GM21717 (cell line): ENCODE measurements around the gene IRF2BP1.
"Not testable (repeated sequence)": the region's sequence is repeated elsewhere in the genome, so short reads cannot be mapped to it uniquely, and the experiment has no call there.

Experiments
- ATAC-seq: cut with Tn5 transposase; IDR thresholded peaks from one replicate; pipeline ENCODE4 v1.9.1; 2021; ENCODE audit warnings: mild to moderate bottlenecking, moderate library complexity; ENCODE audit not compliant: unreplicated experiment

Gene IRF2BP1

DNA sequence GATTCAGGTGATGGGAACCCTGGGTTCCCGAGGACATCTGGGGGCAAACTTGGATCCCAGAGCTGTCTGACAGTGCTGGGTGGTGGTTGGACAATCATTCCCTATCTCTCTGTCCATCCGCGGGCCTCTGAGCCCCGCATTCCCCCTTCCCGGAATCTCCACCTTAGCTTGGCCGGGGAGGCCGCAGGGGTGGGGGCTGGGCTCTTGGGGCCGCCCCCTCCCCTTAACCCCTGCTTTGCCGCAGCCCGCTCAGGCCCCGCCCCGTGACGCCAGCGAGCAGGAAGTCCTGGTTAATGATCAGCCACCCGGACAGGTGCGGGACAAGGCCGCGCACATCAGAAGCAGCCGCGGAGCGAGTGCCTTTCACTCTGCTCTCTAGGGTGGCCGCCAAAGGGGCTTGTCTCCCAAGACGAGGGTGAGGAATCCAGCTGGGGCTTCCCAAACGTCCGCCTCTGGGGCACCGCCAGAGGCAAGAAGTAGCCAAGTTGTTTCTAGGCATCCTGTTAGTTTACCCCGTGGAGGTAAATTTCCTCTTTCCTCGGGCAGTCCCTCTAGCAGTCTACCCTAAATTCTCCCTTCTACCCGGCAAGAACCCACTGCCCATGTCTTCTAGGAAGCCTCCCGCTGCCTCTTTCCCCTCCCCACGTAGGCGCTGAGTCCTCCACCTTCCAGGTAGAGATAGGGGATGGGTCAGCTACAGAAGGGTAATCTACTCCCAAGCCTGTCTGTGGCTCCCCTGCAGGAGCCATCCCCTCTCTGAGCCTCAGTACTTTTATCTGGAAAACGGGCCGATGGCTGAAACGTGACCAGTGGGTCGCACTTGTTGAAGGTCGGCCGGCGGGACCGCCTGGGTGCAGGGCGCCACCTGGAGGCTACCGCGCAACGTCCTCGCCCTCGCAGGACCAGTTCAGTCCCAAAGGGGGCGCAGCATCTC is 3.0 kb downstream of the IRF2BP1 start:
- ATAC-seq: no peak

DNA sequence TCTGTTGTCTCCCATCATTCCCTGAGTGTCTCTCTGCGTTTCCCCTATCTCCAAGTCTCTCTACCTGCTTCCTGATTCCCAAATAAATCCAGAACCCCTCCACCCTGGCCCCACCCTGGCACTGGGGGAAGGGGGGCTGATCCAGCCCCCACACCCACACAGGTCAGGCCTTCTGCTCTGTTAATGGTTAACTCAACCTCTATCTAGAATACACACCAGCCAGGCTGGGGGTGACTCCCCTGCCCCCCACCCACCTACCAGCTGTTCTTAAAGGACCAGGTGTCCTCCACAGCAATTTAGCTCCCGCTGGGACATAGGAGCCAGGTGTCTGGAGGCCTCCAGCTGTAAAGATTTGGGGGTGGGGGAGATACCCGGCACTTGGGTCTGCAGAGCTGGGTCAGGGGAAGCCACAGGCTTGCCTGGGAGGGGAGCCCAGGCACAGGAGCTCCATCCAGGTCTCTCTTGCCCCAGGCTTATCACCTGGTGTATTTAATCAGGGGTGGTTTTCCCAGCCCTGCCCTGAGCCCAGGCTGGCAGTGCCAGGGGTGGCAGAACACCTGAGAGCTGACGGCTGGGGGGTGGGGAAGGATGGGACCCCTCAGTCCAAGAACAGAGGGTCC is 3.9 kb downstream of the IRF2BP1 start:
- ATAC-seq: no peak

DNA sequence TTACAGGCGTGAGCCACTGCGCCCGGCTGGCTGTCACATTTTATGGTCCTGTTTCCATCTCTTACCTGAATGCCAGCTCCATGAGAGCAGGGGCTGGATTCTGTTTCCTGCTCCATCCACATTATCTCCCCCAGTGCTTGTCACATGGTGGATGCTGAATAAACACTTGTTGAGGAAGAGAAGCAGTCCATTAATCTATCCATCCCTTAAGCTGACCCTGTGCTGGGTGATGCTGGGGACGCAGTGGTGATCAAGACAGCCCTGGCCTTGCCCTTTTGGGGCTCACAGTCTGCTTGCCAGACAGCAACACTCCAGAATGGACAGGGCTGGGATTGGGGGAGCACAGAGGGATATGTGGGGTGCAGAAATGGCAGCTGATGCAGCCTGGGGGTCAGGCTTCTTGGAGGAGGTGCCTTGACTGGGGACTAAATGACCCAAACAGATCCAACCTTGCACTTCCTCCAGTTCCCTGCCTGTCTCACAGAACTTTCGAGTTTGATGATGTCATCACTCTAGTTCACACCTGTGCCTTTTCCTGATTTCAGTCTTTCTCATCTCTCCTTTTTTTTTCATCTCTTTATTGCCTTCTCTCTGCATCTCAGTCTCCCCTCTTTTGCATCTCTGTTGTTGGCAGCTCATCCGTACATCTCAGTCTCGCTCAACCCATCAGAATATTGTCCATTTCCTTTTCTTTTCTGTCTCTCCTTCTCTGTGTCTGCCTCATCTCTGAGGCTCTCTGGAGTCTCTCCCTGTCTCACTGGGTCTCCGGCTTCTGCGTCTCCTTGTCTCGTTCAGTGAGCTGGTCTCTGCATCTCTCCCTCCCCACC is 4.6 kb downstream of the IRF2BP1 start:
- no peak for ATAC-seq

DNA sequence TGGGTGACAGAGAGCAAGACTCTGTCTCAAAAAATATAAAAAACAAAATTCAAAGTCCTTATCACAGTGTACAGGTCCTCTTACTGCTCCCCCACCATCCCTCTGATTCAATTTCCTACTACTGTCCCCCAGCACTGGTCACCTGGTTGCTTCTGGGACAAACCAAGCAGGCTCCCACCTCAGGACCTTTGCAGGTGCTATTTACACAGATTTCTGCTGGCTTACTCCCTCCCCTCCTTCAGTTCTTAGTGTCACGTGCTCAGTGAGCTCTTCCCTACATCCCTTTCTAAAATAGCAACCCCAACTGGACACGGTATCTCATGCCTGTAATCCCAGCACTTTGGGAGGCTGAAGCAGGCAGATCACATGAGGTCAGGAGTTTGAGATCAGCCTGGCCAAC is 6.0 kb downstream of the IRF2BP1 start:
- ATAC-seq: no peak

DNA sequence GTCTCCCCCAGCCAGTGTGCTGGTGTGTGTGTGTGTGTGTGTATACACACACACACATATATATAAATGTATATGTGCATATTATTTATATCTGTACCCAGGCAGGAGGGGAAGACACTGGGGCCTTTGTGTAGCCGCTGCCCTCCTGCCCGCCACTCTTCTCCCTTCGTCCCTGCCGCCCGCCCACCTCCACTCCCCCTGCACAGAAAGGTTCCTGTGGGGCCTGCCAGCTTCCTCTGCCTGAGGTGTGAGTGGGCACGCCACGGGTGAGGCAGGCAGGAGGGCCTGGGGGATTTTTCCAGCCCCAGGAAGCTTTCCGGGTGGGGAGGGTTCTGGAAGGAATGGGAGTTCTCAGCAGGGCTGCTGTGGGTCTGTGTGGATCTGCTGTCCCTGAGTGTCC is 6.9 kb downstream of the IRF2BP1 start:
- ATAC-seq: no peak

DNA sequence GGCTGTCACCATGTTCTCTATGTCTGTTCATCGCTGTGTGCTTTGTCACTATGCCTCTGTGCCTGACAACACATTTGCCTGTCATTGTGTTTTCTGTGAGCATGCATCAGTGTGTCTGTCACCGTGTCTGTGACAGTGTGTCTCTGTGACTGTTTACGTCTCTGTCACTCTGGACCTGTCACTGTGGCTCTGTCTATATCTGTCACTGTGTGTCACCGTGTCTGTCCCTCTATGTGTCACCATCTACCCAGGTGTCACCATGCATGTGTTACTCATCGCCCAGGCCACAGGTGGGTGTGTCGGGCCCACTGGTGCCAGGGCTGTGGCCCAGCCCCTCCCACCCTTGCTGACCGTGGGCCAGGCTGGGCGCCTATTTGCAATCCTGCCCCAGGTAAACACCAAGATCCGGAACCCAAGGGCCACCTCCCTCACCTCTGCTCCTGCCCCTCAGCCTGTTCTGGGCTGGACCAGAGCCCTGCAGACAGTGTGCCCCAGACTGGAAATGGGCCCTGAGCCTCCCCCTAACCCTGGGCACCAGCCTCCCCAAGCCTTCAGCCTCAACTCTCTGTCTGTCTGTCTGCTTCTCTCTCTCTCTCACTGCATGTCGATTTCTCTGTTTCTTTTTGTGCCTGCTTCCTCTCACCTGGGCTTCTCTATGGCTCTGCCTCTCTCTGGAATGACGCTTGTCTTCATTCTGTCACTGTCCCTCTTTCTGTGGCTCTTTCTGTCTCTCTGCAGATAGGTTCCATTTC is 7.7 kb downstream of the IRF2BP1 start:
- ATAC-seq: no peak

DNA sequence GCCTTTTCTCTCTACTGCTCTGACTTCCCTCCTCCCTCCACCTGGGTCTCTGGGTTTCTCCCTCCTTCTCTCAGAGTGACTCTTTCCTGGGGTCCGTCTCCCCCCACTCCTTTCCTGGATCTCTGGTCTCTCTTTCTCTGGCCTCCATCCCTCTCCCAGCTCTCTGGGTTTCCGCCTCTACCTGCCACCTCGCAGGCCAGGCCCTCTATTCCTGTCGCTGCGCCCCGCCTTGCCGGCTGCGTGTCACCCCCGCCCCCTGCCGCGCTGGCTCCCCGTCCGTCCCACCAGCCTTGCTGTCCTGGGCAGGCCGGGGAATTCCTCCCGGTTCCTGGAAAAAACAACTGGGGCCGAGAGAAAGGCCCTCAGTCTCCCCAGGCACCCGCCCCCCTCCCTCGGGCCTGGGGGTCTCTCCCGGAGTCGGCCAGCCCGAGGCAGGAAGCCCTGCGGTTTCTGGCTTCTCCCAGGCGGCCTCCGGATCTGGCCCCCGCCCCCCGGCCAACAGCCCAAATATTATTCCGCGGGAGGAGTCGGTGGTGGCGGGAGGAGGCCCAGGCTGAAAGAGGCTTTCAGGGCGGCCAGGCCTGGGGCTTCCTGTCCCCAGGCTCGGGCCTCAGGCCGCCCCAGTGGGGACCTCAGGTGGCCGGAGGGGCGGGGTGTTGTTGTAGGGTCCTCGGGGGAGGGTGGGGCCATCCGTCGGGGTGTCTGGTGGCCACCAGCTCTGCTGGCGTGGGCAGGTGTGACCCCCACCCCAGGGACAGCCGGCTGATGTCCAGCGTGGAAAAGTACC is 9.3 kb downstream of the IRF2BP1 start:
- no peak for ATAC-seq

DNA sequence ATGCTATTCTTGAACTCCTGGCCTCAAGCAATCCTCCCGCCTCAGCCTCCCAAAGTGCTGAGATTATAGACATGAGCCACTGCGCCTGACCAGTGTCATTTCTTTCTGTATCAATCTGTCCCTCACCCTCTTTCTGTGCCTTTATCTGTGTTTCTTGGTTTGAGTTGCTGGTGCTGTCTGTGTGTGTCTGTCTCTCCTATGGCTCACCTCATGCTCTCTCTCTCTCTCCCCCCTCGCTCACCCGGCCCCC is 9.9 kb downstream of the IRF2BP1 start:
- no peak for ATAC-seq

DNA sequence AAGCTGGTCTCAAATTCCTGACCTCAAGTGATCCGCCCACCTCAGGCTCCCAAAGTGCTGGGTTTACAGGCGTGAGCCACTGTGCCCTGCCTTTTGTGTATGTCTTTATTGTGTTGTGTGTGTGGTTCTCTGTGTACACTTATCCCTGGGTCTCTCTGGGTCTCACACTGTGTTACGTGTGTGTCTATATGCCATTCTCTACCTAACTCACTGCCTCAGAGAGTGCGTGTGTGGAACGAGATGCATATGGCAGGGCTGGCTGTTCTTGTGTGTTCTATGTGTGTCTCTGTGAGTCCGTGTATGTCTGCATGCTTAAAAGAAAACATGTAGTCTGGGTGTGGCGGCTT is 11.3 kb downstream of the IRF2BP1 start:
- no peak for ATAC-seq

DNA sequence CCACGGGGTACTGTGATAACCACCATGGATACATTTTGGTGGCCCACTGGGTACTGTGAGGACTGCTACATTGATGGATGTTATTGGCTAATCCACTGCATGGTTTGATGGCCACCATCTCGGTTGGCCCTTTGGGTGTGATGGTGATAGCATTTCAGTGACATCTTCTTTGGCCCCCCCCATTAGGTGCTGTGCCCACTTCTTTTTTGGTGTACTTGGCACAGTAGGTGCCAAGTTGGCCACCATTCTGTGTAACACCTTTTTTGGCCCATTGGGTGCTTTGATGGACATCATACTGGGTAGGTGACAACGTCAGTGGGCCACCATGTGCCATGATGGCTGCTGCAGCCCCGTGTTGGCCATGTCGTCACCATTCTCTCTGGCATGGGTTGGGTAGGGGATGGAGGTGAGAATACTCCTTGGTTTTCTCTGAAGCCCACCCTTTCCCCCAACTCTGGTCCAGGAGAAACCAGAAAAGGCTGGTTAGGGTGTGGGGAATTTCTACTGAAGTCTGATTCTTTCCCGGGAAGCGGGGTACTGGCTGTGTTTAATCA is 12.6 kb downstream of the IRF2BP1 start:
- ATAC-seq: no peak

DNA sequence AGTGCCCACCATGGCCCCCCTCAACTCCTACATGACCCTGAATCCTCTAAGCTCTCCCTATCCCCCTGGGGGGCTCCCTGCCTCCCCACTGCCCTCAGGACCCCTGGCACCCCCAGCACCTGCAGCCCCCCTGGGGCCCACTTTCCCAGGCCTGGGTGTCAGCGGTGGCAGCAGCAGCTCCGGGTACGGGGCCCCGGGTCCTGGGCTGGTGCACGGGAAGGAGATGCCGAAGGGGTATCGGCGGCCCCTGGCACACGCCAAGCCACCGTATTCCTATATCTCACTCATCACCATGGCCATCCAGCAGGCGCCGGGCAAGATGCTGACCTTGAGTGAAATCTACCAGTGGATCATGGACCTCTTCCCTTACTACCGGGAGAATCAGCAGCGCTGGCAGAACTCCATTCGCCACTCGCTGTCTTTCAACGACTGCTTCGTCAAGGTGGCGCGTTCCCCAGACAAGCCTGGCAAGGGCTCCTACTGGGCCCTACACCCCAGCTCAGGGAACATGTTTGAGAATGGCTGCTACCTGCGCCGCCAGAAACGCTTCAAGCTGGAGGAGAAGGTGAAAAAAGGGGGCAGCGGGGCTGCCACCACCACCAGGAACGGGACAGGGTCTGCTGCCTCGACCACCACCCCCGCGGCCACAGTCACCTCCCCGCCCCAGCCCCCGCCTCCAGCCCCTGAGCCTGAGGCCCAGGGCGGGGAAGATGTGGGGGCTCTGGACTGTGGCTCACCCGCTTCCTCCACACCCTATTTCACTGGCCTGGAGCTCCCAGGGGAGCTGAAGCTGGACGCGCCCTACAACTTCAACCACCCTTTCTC is 13.6 kb downstream of the IRF2BP1 start:
- no peak for ATAC-seq

DNA sequence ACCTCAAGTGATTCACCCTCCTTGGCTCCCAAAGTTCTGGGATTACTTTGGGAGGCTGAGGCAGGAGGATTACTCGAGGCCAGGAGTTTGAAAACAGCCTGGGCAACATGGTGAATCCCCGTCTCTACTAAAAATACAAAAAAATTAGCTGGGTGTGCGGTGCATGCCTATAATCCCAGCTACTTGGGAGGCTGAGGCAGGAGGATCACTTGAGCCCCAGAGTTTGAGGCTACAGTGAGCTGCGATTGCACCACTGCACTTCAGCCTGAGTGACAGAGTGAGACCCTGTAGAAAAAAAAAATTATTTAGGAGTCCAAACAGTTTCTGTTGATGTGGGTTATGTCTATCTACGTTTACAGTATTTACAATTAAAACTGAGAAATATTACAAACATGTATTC is 15.1 kb downstream of the IRF2BP1 start:
- no peak for ATAC-seq

DNA sequence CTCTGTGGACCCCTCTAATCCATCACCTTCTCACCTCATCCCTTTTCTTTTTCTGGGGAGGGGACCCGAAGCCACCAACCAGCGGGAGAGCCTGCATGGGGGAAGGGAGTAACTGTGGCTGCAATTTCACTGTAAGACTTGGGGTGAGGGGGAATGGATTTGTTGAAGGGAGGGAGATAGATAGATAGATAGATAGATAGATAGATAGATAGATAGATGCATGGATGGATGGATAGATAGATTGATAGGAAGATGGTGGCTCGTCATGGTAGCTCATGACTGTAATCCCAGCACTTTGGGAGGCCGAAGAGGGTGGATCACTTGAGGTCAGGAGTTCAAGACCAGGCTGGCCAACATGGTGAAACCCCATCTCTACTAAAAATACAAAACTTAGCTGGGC is 18.7 kb downstream of the IRF2BP1 start:
- not testable (repeated sequence) for ATAC-seq

DNA sequence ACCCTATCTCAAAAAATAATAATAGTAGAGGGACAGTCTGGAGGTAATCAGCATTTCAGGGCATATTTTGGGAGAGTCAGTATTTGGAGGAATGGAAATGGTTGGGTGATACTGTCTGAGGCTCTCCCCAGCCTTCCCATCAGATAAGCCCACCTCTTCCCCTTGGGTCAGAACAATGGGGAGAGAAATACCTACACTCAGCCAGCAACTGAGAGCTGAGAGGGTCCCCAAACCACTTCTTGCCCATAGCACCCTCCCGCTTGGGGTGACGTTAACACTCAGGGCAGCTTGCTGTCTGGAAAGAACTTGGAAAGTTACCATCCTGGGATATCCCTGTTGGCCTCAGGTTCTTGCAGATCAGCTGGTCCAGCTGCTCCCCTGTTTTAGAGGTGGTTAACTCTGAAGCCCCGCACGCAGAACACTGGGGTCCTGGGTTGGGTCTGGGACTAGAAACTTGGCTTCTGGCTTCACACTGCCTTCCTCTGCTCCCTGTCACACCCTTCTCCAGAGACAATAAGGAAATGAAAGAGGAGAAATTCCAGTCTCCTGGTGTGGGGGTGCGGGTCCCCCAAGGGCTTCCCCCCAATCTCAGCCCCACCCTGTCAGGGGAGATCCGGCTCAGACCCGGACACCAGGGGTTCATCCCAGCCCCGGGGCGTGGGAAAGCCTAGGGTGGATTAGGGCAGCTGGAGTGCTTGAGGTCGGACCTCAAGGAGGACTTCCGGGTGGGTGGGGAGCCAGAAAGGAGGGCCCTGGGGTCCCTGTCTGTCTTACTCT is 19.4 kb downstream of the IRF2BP1 start:
- ATAC-seq: no peak

DNA sequence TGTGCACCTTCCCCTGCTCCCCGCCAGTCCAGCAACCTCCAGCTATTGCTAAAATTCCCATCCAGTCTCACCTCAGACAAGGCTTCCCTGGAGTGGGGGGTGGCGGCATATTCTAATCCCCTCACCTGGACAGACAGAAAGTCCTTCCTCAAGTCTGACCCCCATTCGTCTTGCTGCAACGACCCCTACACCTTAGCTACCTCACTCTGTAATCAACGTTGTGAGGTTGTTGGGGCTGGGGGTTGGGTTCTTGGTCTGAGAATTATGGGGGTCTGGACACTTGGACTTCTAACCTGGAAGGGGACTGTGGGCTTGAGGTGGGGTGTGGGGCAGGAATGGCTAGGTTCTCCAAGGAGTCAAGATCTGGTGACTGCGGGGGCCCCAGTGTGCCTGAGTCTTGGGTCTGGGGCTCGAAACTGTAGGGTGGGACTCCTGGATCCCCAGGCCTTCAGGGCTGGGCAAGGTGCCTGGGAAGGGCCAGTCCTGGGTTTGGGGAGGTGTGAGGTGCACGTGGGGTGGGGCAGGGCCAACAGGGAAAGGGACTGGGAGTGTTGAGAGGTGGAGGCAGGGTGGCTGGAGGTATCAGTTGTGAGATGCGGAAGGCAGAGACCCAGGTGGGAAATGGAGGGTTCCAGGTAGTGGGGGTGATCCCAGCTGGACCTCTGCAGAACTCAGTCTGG is 20.5 kb downstream of the IRF2BP1 start:
- ATAC-seq: no peak

DNA sequence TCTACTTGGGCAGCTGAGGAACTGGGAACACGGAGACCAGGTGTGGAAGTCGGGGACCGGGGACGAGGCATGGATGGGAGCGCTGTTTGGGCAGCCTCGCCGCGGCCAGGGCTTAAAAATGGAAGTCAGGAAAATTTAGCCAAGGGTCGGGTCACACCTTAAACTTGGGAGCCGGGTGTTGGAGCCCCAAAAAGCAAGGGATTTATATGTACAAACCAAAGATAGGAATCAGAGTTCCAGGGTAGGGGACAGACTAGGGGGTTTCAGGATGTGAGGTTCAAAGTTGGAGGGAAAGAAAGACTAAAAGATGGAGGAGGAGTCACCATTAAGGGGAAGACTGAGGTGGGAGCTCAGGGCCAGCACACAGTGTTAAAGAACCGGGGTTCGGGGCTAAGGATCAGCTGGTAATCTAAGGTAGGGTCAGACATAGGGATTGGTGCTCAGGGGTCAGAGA is 21.3 kb downstream of the IRF2BP1 start:
- no peak for ATAC-seq

DNA sequence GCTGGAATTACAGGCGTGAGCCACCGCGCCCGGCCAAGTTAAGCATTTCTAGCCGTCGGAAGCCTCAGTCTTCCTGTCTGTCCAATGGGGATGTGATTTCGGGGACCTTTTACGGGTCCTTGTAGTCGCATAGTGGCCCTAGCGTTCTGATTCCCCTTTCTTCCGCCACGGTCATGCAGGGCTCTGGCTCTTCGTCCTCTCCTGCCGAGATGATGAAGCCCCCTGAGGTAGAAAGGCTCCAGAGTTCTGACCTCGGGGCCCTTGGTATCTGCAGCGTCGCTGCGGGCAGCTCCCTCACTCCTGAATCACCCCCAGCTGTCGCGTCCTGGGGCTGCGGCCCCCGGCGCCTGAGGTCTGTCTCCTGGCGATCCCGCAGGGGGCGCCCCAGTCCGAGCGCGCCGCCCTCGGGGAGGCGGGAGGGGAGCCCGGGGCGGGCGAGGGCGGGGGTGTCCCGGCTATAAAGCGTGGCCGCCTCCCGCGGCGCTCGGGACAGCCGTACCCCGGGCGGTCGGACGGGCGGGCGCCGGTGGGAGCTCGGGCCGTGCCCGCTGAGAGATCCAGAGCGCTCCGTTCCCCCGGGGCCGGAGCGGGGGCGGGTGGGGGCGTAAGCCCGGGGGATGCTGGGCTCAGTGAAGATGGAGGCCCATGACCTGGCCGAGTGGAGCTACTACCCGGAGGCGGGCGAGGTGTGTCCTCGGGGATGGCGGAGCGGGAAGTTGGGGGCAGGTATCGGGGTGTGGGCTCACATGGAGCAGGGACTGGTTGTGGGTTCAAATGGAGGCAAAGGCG is 21.9 kb downstream of the IRF2BP1 start, which contains the start of gene FOXA3:
FOXA3 (plus strand) TSS at position 487 of the 789 bp plus-strand sequence; CDS start at position 618, 131 bp downstream.
- ATAC-seq: no peak
